ENCODE measurements around the gene OLA1. TPM values are rescaled to one million over a fixed set of nuclear protein-coding genes. Genes with fewer than 3 reads are reported as not detected.

The OLA1 gene
- total RNA-seq, 1 experiment from 2014 or later, result 109 TPM

GRCh38 chr2:174149530-174149929 lies 98.8 kb downstream of the OLA1 start (continued):
- TF ChIP-seq TEAD4 (CRISPR knock-in tag; IDR thresholded peaks at IDR 0.05) (no peak), AR (CRISPR knock-in tag; IDR thresholded peaks at IDR 0.05) (no peak), ZMAT4 (CRISPR knock-in tag; IDR thresholded peaks at IDR 0.05) (no peak), CREB1 (CRISPR knock-in tag; IDR thresholded peaks at IDR 0.05) (no peak), ZBTB43 (CRISPR knock-in tag; IDR thresholded peaks at IDR 0.05) (no peak)

GRCh38 chr2:174148833-174149232 lies 99.5 kb downstream of the OLA1 start:
- Mint-ChIP-seq H3K36me3 (no peaks in the 10 kb centered on the region), H3K27ac (no peak overlapping the region; the same call in 1 of the 2 replicates), H3K4me1 (no peaks in the 10 kb centered on the region), H3K4me3 (no peak overlapping the region), H3K9me3 (no peaks in the 10 kb centered on the region), H3K27me3 (ENCODE audit: low read depth) (no peaks in the 10 kb centered on the region)
- no peak for TF ChIP-seq ZNF317 (CRISPR knock-in tag; IDR thresholded peaks at IDR 0.05; ENCODE audit: borderline replicate concordance, low read depth)
- TF ChIP-seq NR3C1 (CRISPR knock-in tag; conservative IDR thresholded peaks at IDR 0.05; ENCODE audit: low read depth), result no peak
- TF ChIP-seq ATF3 (CRISPR knock-in tag; conservative IDR thresholded peaks at IDR 0.05), result no peak
- no peak for TF ChIP-seq STAT6 (CRISPR knock-in tag; conservative IDR thresholded peaks at IDR 0.05; ENCODE audit: low read depth)
- no peak for TF ChIP-seq ATF6 (CRISPR knock-in tag; IDR thresholded peaks at IDR 0.05)
- TF ChIP-seq FOXP4 (CRISPR knock-in tag; IDR thresholded peaks at IDR 0.05), result no peak
- no peak for TF ChIP-seq CDX4 (CRISPR knock-in tag; IDR thresholded peaks at IDR 0.05; ENCODE audit: borderline replicate concordance)
- TF ChIP-seq SOX15 (CRISPR knock-in tag; IDR thresholded peaks at IDR 0.05), result no peak
- TF ChIP-seq NFYB (CRISPR knock-in tag; conservative IDR thresholded peaks at IDR 0.05; ENCODE audit: low read depth), result no peak
- TF ChIP-seq ZNF138 (CRISPR knock-in tag; conservative IDR thresholded peaks at IDR 0.05), result no peak
- no peak for TF ChIP-seq CREB1 (CRISPR knock-in tag; IDR thresholded peaks at IDR 0.05)
- TF ChIP-seq KAT7 (CRISPR knock-in tag; IDR thresholded peaks at IDR 0.05; ENCODE audit: borderline replicate concordance), result no peak
- no peak for TF ChIP-seq HMGXB4 (CRISPR knock-in tag; IDR thresholded peaks at IDR 0.05)
- ATAC-seq (no peak), DNase-seq (ENCODE audit: low spot score) (no peak)
- CTCF ChIA-PET, result interaction anchor here (0.9 kb wide), 1 partner anchor 9 kb away, joined by 3 read pairs; no protein-coding TSS in a partner anchor
- POLR2A ChIA-PET, result no interaction called here

Measured in WTC11 (cell line).